GM23338 (cell line): ENCODE measurements around the gene MYO19. TPM values are rescaled to one million over a fixed set of nuclear protein-coding genes. Genes with fewer than 3 reads are reported as not detected.

Source experiments
- ATAC-seq: fragments of 200-7000 bp; cut with Tn5 transposase; 3 replicates; pipeline ENCODE4 v1.9.1; 2020
- DNase-seq: peaks from one replicate; pipeline ENCODE4 v3.0.0-alpha.2; 2015; ENCODE audit warnings: low spot score
- H2AFZ ChIP-seq: fragments of 200-600 bp; sonication (generic); 2 replicates; pipeline ENCODE4 v1.8.0; 2016; ENCODE audit warnings: antibody characterized with exemption, mild to moderate bottlenecking, moderate library complexity
- H3F3A ChIP-seq: fragments of 200-600 bp; sonication (generic); replicated peaks from 2 replicates; pipeline ENCODE4 v1.8.0; 2017; ENCODE audit warnings: antibody characterized with exemption, mixed run types, low read depth
- H3K27ac ChIP-seq: fragments of 200-600 bp; sonication (generic); 2 replicates; pipeline ENCODE4 v1.6.1; 2016; ENCODE audit warnings: low read depth
- H3K27me3 ChIP-seq: fragments of 200-600 bp; sonication (generic); 2 replicates; pipeline ENCODE4 v1.8.0; 2016; ENCODE audit warnings: mild to moderate bottlenecking, mixed run types, moderate library complexity; ENCODE audit not compliant: insufficient read depth
- H3K36me3 ChIP-seq: fragments of 200-600 bp; sonication (generic); 2 replicates; pipeline ENCODE4 v1.8.0; 2016; ENCODE audit warnings: mild to moderate bottlenecking; ENCODE audit not compliant: insufficient read depth
- H3K4me1 ChIP-seq: fragments of 200-600 bp; sonication (generic); 2 replicates; pipeline ENCODE4 v1.8.0; 2016; ENCODE audit warnings: mild to moderate bottlenecking, moderate library complexity; ENCODE audit not compliant: insufficient read depth
- H3K4me2 ChIP-seq: fragments of 200-600 bp; sonication (generic); 2 replicates; pipeline ENCODE4 v1.7.1; 2017; ENCODE audit warnings: mixed run types
- H3K4me3 ChIP-seq: fragments of 200-600 bp; sonication (generic); 2 replicates; pipeline ENCODE4 v1.6.1; 2016; ENCODE audit warnings: mixed run types
- H3K79me2 ChIP-seq: fragments of 200-600 bp; sonication (generic); replicated peaks from 2 replicates; pipeline ENCODE4 v1.8.0; 2017; ENCODE audit warnings: mild to moderate bottlenecking; ENCODE audit not compliant: insufficient read depth
- H3K9me2 ChIP-seq: fragments of 200-600 bp; sonication (generic); 2 replicates; pipeline ENCODE4 v1.8.0; 2017; ENCODE audit not compliant: insufficient read depth
- H4K20me1 ChIP-seq: fragments of 200-600 bp; sonication (generic); replicated peaks from 2 replicates; pipeline ENCODE4 v1.8.0; 2017; ENCODE audit warnings: mild to moderate bottlenecking; ENCODE audit not compliant: insufficient read depth
- H3K27ac Mint-ChIP-seq: 2 replicates; pipeline ENCODE4 v1.8.0; 2020; ENCODE audit warnings: inconsistent platforms, mild to moderate bottlenecking, moderate library complexity, mixed read lengths
- H3K27me3 Mint-ChIP-seq: 3 replicates; pipeline ENCODE4 v1.8.0; 2022; ENCODE audit warnings: low read depth, mild to moderate bottlenecking, moderate library complexity, mixed read lengths, inconsistent platforms; ENCODE audit not compliant: insufficient read depth, poor library complexity
- H3K36me3 Mint-ChIP-seq: 3 replicates; pipeline ENCODE4 v1.8.0; 2021; ENCODE audit warnings: low read depth, mild to moderate bottlenecking, inconsistent platforms, moderate library complexity, mixed read lengths
- H3K4me1 Mint-ChIP-seq: 3 replicates; pipeline ENCODE4 v1.8.0; 2020; ENCODE audit warnings: mild to moderate bottlenecking, inconsistent platforms, mixed read lengths
- H3K4me3 Mint-ChIP-seq: 3 replicates; pipeline ENCODE4 v1.8.0; 2021; ENCODE audit warnings: moderate library complexity, mild to moderate bottlenecking, inconsistent platforms, mixed read lengths
- H3K9me3 Mint-ChIP-seq: 3 replicates; pipeline ENCODE4 v1.8.0; 2020; ENCODE audit warnings: moderate library complexity, mild to moderate bottlenecking, inconsistent platforms, mixed read lengths
- CREB1 ChIP-seq: fragments of 250-450 bp; sonication (Bioruptor Pico); IDR thresholded peaks from 2 replicates; pipeline ENCODE4 v1.5.0; 2020; ENCODE audit warnings: low read depth, mild to moderate bottlenecking, moderate library complexity
- CTCF ChIP-seq, 2 experiments: fragments of 200-600 bp in 1 of 2; sonication (generic) in 1 of 2; conservative IDR thresholded peaks; 2 replicates each; pipeline versions ENCODE4 v1.5.1 to v1.6.1; 2016 to 2017; ENCODE audit warnings: antibody characterized with exemption in 2 of 2, low read depth in 2 of 2, mild to moderate bottlenecking in 2 of 2, moderate library complexity in 1 of 2
- EZH2 ChIP-seq: fragments of 200-600 bp; sonication (generic); IDR thresholded peaks from one replicate; pipeline ENCODE4 v1.8.0; 2017; ENCODE audit warnings: antibody characterized with exemption, mild to moderate bottlenecking, low read depth; ENCODE audit not compliant: unreplicated experiment
- JUNB ChIP-seq: IDR thresholded peaks from one replicate; pipeline ENCODE4 v1.6.1; 2016; ENCODE audit warnings: antibody characterized with exemption; ENCODE audit not compliant: unreplicated experiment
- NANOG ChIP-seq: IDR thresholded peaks from 2 replicates; pipeline ENCODE4 v1.6.1; 2016; ENCODE audit warnings: antibody characterized with exemption, borderline replicate concordance
- POLR2AphosphoS5 ChIP-seq: IDR thresholded peaks from 2 replicates; pipeline ENCODE4 v1.6.1; 2016; ENCODE audit warnings: antibody characterized with exemption, low read depth
- STAT1 ChIP-seq: IDR thresholded peaks from one replicate; pipeline ENCODE4 v1.6.1; 2016; ENCODE audit warnings: antibody characterized with exemption; ENCODE audit not compliant: unreplicated experiment
- ZNF114 ChIP-seq: fragments of 250-450 bp; sonication (Bioruptor Pico); IDR thresholded peaks from 2 replicates; pipeline ENCODE4 v1.5.0; 2020; ENCODE audit warnings: mild to moderate bottlenecking, moderate library complexity
- ZNF331 ChIP-seq: fragments of 250-450 bp; sonication (Bioruptor Pico); IDR thresholded peaks from 2 replicates; pipeline ENCODE4 v1.5.0; 2020; ENCODE audit warnings: low read depth, mild to moderate bottlenecking, moderate library complexity
- ZNF462 ChIP-seq: fragments of 250-450 bp; sonication (Bioruptor Pico); IDR thresholded peaks from 2 replicates; pipeline ENCODE4 v1.5.0; 2020; ENCODE audit warnings: mild to moderate bottlenecking, moderate library complexity
- polyA plus RNA-seq: library from polyadenylated mRNA; unstranded; fragments of >200 nt; fragmentation: Nextera tagmentation; extraction: Ambion mirVana; gene quantifications from 2 replicates; pipeline ENCODE4 v1.2.1, GENCODE V29; 2016
- total RNA-seq: library from RNA; depleted of rRNA; stranded (reverse); fragments of >200 nt; shearing (Covaris generic); gene quantifications from 2 replicates; pipeline ENCODE4 v1.2.3, GENCODE V29; 2014
- TF ChIP-seq, protein P1 (sequence below): IDR thresholded peaks from 2 replicates; pipeline ENCODE4 v1.6.1; 2016; ENCODE audit warnings: antibody characterized with exemption

MYO19 gene
- total and polyA plus RNA-seq, 2 experiments from 2014 or later = 37.9 to 150 TPM

- Histone ChIP-seq H3K9me2 (no peaks in the 10 kb centered on the region), H3F3A (no peaks in the 10 kb centered on the region; the same call in 1 of the 2 replicates), H4K20me1 (peaks cover 5% of the 10 kb centered on the region), H2AFZ (no peak overlapping the region), H3K36me3 (peaks cover 16% of the 10 kb centered on the region), H3K79me2 (no peaks in the 10 kb centered on the region), H3K4me2 (no peak overlapping the region), H3K4me1 (no peaks in the 10 kb centered on the region), H3K27ac (no peak overlapping the region), H3K27me3 (no peaks in the 10 kb centered on the region), H3K4me3 (no peak overlapping the region)
- TF ChIP-seq POLR2AphosphoS5 = no peak; the same call in 1 of the 2 replicates
- TF ChIP-seq JUNB = no peak
- TF ChIP-seq CREB1 (CRISPR knock-in tag) = no peak
- TF ChIP-seq CTCF (conservative IDR thresholded peaks at IDR 0.05; ENCODE audit: low read depth in 2 of 2) = no peak
- TF ChIP-seq NANOG = no peak
- TF ChIP-seq STAT1 = no peak
- TF ChIP-seq EZH2 = no peak
- no peak for TF ChIP-seq ZNF462 (CRISPR knock-in tag)
- TF ChIP-seq, protein P1, sequence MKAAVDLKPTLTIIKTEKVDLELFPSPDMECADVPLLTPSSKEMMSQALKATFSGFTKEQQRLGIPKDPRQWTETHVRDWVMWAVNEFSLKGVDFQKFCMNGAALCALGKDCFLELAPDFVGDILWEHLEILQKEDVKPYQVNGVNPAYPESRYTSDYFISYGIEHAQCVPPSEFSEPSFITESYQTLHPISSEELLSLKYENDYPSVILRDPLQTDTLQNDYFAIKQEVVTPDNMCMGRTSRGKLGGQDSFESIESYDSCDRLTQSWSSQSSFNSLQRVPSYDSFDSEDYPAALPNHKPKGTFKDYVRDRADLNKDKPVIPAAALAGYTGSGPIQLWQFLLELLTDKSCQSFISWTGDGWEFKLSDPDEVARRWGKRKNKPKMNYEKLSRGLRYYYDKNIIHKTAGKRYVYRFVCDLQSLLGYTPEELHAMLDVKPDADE = no peak
- no peak for TF ChIP-seq ZNF114 (CRISPR knock-in tag)
- no peak for TF ChIP-seq ZNF331 (CRISPR knock-in tag)
- Mint-ChIP-seq H3K27ac (no peak overlapping the region), H3K4me1 (no peaks in the 10 kb centered on the region), H3K36me3 (peaks cover 91% of the 10 kb centered on the region), H3K9me3 (no peaks in the 10 kb centered on the region), H3K4me3 (no peak overlapping the region), H3K27me3 (peaks cover 7% of the 10 kb centered on the region)
- DNase-seq (no peak), ATAC-seq (no peak)
These were observed 19.8 kb downstream of the MYO19 start for GRCh38 chr17:36514856-36515255.
